Measurements from ENCODE around the gene SMURF1.
A peak's percentile ranks its signal among the peaks of the same experiment; 100 is the strongest.
"Not testable (repeated sequence)": the region's sequence is repeated elsewhere in the genome, so short reads cannot be mapped to it uniquely, and the experiment has no call there.

The SMURF1 gene

GRCh38 chr7:99143853-99144672, at the start of gene SMURF1:
TSS of gene SMURF1 (minus strand) at chr7:99144108. CDS start at chr7:99143780, 328 bp downstream.
- DNase-seq = peak; percentile 45 to 88 (median 60)

- DNase-seq = no peak
Observed at GRCh38 chr7:99191869-99192596, 48.1 kb upstream of the SMURF1 start.

GRCh38 chr7:99190359-99191009, 46.6 kb upstream of the SMURF1 start:
- DNase-seq = no peak

GRCh38 chr7:99189222-99189621, 45.3 kb upstream of the SMURF1 start:
- no peak for DNase-seq

GRCh38 chr7:99188221-99188620, 44.3 kb upstream of the SMURF1 start:
- DNase-seq = no peak

GRCh38 chr7:99184532-99185218, 40.8 kb upstream of the SMURF1 start:
- DNase-seq = no peak

- no peak for DNase-seq
Observed at GRCh38 chr7:99180067-99180650, 36.3 kb upstream of the SMURF1 start.

- no peak for DNase-seq
Observed at GRCh38 chr7:99177165-99177564, 33.3 kb upstream of the SMURF1 start.

GRCh38 chr7:99173787-99174186, 29.9 kb upstream of the SMURF1 start:
- DNase-seq = no peak

- no peak for DNase-seq
Observed at GRCh38 chr7:99171731-99172130, 27.8 kb upstream of the SMURF1 start.

- no peak for DNase-seq
Observed at GRCh38 chr7:99170730-99171074, 26.8 kb upstream of the SMURF1 start.

- DNase-seq = no peak
Observed at GRCh38 chr7:99170065-99170729, 26.3 kb upstream of the SMURF1 start.

- no peak for DNase-seq
Observed at GRCh38 chr7:99167072-99167471, 23.2 kb upstream of the SMURF1 start.

- no peak for DNase-seq
Observed at GRCh38 chr7:99165816-99166215, 21.9 kb upstream of the SMURF1 start.

- DNase-seq = not testable (repeated sequence)
Observed at GRCh38 chr7:99163669-99164068, 19.8 kb upstream of the SMURF1 start.

- no peak for DNase-seq
Observed at GRCh38 chr7:99156649-99157048, 12.7 kb upstream of the SMURF1 start.

- DNase-seq = no peak
Observed at GRCh38 chr7:99155211-99155610, 11.3 kb upstream of the SMURF1 start.

GRCh38 chr7:99146979-99147378, 3.1 kb upstream of the SMURF1 start:
- DNase-seq = no peak

- no peak for DNase-seq
Observed at GRCh38 chr7:99143521-99143852, 421 bp downstream of the SMURF1 start.

- peak; percentile 74 to 93 (median 86) for DNase-seq
Observed at GRCh38 chr7:99142727-99143520, 984 bp downstream of the SMURF1 start.

All from stimulated activated naive CD4-positive, alpha-beta T cell (primary cell).